Stimulated activated CD4-positive, alpha-beta T cell treated with anti-CD3 and anti-CD28 coated beads, Interleukin-1b, Interleukin-23, amount 100 ng/mL, for 24 hours (primary cell): ENCODE results near the gene HOXD12.

Source experiments
- DNase-seq, 4 experiments: peaks; one replicate each; pipeline ENCODE4 v3.0.0-alpha.2; 2020; ENCODE audit warnings: low read depth in 4 of 4, low spot score in 1 of 4

Gene HOXD12

DNA sequence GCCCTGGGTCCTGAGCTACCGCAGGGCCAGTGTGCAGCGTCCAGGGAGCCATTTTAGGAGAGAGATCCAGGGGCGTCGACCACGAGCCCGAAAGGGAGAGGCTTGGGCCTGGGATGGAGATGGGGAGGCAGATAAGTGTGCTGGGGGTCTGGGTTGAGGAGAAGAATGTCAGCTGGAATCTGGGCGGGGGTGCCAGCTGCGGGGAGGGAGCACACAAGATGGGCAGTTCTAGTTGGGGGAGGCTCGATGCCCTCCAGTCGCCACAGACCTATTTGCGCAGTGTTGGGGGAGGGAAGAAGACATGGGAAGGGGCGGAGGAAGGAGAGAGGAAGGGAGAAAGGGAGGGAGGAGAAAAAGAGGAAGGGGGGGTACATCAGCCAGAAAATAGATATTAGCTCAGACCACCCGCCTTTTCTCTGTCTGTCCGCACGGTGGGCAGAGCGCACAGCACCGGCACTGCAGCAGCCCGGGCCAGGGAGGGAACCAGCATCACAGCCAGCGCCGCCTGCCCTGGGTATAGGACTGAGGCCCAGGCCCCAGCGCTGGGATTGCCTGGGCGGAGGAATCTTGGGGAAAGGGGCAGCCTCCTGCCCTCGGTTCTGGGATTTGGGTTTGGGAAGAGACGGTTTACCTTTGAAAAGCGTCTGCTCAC is 5.6 kb downstream of the HOXD12 start:
- DNase-seq = no peak

DNA sequence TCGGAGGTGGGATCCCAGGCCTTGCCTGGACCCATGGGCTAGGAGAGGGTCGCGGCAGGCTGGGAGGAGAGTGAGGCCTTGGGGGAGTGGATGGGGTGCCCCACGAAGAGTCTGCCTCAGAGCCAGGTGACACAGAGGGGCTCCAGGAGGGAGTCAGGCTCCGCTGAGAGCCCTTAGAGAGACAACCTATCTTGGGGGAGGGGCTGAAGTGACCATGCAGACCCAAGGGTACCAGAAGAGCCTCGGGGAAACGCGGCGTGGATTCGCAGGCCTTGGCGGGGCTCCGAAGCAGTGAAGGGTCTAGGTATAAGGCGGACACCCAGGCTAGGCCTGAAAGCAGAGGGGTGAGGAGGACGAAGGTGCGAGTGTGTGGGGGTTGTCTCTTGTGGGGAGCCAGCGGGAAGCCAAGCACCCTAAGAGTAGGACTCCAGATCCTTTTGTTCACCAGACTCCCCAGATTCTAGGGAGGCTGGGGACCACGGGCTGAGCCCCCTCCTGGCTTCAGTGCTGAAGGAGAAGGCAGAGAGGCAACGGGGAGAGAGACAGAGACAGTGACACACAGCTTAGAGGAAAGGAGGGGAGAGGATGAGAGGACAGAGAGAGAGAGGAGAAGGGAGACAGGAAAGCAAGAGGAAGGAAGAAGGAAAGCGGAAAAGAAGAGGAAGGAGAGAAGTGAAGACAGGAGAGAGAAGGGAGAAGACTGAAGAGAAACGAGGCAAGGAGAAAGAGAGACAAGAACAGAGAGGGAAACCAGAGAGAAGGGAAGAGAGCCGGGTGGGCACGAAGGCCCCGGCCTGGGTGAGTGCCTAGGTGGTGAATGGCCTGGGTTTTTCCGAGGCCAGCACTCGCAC is 6.4 kb downstream of the HOXD12 start:
- DNase-seq = no peak

DNA sequence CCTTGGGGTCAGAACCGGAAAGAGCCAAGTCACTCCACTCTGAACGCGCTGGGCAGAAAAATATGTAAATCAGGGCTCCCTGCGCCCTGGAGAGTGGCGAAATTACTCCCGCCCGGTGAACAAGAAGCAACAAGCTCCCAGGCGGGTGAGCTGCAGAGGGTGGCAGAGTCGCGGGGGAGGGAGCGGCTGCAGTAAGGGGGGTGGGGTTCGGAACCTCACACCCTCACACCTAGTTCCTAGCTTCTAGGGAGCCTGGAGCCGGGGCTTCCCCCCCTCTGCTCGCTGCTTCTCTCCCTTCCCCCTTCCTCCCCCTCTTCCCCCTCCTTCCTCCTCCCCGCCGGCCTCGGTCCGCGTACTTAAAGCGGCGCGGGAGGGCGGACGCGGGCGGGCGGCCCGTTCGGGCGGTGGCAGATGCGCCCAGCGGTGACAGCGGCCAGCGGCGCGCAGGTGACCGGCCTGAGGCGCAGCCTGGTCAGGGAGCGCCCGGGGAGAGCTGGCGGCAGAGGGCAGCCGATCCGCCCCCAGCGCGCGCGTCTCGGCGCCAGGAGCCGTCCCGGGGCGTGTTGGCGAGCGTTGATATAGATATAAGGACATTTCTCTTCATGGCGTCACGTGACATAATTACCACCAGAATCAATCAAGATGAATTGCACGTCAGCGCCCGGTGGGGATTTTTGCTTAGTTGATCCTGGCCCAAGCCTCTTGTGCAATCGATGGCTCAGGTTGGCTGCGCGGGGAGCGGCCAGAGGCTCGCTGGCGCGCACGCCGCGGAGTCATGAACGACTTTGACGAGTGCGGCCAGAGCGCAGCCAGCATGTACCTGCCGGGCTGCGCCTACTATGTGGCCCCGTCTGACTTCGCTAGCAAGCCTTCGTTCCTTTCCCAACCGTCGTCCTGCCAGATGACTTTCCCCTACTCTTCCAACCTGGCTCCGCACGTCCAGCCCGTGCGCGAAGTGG is 7.3 kb downstream of the HOXD12 start, which contains the start of gene HOXD11:
Gene HOXD11 (plus strand): TSS at position 700 of the 959 bp plus-strand sequence. CDS start 76 bp downstream, at position 776.
- DNase-seq = no peak

DNA sequence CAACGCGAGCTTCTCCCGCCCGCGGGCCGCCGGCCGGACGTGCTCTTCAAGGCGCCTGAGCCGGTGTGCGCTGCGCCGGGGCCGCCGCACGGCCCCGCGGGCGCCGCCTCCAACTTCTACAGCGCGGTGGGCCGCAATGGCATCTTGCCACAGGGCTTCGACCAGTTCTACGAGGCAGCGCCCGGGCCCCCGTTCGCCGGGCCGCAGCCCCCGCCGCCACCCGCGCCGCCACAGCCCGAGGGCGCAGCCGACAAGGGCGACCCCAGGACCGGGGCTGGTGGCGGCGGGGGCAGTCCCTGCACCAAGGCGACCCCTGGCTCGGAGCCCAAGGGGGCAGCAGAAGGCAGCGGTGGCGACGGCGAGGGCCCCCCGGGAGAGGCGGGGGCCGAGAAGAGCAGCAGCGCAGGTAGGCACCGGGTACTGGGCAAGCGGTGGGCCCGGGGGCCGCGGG is 8.2 kb downstream of the HOXD12 start:
- no peak for DNase-seq

DNA sequence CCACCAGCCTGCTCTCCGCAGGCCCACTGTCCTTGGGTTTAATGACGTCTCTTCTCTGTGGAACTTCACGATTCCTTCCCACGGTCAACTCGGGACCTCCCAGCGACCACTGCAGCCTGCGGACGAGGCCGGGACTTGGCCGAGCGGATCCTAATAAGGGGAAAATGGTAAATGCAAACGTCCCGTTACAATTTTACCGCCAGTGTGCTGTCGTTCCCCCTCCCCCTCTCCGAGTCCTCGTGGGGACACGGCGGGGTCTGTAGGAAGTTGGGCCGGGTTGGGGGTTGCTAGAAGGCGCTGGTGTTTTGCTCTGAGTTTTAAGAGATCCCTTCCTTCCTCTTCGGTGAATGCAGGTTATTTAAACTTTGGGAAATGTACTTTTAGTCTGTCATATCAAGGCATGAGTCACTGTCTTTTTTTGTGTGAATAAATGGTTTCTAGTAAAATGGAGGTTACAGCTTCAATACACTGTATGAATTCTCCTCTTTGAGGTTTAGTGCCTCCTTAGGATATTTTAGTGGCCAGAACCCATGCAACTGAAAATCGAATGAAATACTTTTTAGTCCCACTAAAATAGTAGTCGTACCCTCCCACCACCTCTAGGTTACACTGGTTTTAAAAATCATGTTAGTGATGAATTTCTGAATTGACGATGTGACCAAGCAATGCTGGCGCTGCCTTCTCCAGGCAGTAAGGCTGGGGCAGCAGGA is 9.8 kb downstream of the HOXD12 start:
- no peak for DNase-seq

DNA sequence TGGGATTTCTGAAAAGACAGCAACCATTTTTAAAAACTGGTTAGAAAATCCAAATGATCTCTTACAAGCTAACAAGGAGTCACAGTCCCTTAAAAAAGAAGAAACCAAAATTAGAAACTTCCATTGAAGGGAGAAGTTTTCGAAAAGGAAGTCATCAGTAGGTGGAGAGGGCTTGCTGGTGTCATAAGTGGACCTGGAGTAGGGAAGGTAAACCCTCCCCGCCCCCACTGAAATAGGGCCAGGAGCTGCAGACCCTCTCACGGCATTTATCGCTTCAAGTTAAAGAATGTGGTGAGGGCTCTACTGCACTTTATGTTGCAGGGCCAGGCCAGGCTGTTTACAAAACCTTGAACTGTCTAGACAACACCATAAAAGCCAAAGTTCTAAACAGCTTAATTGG is 10.4 kb downstream of the HOXD12 start:
- DNase-seq = no peak

DNA sequence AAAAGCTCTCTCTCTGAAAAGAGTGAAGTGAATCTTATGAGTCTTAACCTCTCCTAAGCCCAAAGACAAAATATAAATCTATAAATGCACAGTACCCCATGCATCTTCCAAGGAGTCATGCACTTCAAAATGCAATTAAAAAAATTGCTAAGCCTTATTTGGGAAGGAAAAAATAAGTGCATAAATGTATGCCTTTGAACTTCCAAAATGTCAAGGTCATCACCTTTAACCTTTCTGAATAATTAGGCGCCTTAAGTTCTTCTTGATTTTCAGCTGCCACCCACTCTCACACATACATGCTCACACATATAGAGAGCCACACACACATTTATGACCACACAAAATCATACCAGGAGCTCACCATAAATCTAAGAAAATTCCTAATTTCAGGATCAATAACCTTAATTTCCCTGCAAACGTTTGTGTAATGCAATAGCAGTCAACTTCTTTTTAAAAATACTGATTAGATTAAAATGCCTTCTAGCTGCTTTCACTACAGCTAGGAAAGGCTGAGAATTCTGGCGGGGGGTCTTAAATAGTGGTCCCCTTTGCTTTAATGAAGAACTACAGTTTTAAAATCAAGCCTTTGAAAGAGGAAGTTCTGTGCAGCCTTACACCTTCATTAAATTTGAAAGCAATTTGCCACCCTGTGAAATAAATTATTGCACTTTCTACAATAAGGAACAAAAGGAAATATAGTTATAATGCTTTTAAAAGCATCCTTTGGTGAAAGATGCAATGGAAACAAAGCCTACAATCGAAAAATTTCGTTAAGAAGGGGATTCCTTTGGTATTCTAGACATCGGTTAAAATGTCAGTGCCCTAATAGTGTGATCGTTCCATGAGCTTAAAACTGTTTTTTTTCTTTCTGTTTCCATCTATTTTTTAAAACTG is 11.1 kb downstream of the HOXD12 start:
- no peak for DNase-seq

DNA sequence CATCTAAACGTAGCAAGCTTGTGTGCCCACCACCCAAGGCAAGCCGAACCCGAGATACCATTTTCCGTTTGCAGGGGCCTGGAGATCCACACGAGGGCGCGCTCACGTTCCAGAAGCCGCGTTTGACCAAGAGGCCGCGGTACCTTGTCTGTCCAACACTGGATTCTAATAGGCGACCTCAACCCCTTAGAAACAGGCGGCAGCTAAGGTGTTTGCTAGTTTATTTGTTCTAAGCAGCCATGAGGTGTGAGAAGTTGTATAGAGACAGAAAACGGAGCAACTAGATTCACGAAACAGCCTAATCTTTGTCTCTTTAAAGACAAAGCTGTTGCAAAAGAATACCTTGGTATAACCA is 11.7 kb downstream of the HOXD12 start:
- DNase-seq = no peak

DNA sequence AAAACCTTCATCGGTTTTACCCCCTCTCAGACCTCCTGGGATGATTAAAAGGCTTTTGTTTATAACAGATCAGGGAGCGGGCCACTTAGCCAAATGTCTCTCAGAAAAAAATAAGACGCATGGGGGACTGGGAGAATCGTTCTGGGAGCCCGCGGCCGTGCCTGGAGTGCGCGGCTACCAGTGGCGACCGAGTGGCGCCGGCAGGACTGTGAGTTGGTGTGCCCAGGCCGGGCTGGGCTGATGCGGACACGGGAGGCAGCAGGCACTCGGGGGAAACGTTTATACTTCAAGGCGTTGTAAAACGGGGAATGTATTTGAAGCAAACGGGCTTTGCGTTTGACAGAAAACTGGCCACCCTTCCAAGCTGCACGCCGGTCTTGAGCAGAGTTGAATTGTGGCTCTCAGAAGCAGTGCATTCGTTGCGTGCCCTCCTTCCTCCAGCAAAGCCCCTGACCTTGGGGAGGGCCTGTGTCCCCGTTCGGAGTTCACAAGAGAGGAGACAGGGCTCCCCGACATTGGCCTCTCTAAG is 12.3 kb downstream of the HOXD12 start:
- DNase-seq = no peak

DNA sequence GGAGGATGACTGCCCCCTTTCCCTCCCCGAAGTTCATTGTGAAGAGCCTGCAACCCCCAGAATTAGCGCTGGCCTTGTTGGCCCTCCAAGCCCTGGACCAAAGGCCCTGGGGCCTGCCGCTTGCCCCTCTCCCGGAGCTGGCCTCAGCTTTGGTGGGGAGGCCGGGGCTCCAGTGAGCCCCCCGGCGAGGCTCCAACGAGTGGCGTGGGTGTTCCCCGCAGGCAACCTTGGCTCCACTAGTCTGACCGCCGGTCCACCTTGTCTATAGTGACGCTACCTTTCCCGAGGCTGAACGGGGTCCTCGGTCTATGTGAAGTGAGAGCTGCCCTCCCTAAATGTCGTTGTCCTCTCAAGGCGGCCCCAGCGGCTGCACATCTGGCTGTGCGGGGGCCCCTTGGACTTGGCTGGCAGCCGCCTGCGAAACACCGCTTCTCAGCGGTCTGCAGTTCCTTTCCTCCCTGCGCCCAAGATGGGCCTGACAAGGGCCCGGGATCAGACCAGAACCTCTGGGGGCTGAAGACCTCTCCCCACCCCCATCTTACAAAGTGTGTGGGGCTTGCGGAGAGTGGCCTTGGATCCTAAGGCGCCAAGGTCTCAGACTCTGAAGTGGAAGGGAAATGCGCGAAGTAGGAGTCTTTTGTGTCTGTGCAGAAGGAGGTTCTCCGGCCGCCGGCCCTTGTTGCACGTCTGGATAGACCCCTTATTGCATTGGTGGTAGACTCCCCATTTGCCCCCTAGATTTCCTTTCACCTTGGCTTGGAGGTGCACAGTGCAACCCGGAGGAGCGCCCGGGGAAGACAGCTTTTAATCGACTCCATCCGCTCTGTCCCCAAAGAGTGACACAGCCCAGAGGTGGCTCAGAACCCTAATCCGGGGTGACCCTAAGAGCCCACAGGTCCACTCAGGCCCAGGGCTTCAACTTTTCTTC is 13.0 kb downstream of the HOXD12 start:
- no peak for DNase-seq

DNA sequence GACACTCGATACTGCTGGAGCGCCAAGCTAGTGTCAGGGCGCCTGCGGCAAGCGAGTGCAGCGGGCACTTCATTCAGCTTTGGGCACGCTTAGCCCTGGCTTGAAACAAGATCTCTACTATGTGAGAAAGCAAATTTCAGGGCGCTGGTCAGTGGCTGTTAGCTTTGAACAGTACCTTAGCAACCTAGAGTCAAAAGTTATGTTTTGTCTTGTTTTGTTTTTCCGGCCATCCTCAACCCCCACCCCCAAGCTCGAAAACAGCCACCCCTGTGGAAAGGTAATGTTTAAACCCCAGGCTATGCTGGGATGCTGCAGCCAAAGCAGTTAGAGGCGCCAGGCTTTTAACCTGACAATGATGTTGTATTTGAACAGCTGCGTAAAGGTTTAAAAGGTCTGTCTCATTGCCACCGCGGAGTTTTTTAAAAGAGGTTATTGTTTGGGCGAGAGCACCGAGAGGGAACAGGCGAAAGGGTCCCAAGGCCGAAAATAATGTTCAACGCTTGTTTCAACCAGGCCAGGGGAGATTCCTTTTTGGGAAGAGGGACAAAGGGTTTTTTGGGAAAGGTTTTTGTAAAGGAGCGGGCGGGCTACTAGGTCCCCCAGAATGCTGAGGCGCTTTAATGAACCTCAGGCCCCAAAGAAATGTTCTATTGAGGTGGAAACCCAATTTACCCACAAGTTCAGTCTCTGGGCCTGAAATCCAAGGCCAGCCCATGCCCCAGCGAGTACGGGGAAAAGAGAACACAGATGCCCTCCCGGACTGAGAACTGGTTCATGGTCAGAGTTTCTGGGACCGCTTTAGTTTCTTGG is 14.7 kb downstream of the HOXD12 start:
- no peak for DNase-seq

DNA sequence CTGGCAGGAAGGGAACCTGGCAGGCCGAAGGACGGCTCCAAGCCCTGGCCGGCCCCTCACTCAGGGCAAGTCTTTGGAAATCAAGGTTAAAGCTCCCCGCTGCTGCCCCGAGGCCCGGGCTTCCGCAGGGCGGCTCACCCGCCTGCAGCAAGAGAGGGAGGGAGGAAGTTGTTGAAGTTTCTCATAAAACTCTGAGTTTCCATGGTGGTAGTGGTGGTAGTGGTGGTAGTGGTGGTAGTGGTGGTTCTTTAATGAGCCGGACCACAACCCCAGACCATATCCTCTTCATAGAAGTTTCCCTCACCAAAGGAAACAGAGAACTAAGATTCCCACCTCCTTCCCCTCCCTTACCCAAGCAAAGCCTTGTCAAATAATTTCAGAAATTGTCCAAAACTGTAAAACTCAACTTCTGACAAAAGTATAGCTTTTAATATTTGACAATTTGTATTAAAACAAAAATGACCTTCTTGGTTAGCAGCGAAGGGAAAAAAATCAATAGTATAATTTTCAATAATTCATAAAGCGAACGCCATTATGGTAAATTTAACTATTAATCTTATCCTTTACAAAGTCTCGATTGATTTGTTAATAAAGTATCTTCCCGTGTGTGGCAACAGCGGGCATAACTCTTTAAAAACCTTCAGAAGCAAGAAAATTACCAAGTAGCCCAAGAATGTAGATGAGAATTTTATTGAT is 15.5 kb downstream of the HOXD12 start:
- no peak for DNase-seq

DNA sequence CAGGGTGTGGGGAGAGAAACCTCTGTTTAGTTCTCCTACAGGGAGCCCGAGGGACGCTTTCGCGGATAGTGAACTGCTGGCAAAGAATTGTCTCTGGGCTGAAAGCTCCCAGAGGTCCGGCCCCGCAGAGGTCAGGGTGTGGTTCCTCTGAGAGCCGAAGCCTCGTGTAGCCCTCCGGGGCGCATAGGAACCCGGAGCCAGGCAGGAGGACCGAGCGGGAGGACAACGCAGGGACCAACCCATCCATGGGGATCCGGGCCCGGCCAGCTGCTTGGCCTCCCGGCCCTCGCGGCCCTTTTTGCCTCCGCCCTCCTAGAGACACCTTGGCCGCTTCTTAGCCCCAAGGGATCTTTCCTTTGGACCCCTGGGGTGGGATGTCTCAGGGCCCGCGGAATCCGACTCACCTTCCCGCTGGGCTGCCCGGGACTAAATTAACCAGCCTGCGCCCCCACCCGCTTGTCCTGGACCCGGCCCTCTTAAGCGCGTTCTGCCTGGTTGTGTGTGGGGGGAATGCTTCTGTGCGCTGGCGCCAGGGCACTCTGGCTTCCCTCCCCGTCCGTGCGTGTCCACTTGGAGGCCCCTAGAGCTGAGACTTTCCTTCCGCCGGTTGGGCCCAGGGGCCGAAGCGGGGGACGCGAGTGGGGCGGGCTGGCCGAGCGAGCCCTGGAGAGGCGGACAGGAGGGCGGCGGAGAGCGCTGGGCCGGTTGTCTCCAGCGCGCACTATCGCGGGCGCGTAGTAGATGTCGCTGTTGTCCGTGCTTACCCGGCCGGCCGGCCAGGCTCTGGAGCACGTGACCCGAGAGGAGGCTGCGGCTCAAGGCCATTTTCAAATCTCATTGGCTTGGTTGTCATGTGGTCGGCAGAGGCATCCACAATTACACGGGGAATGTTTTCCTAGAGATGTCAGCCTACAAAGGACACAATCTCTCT is 16.6 kb downstream of the HOXD12 start, which contains the start of gene HOXD10:
Gene HOXD10 (plus strand): TSS at position 896 of the 931 bp plus-strand sequence. CDS start 56 bp downstream, outside the sequence.
- DNase-seq = no peak

DNA sequence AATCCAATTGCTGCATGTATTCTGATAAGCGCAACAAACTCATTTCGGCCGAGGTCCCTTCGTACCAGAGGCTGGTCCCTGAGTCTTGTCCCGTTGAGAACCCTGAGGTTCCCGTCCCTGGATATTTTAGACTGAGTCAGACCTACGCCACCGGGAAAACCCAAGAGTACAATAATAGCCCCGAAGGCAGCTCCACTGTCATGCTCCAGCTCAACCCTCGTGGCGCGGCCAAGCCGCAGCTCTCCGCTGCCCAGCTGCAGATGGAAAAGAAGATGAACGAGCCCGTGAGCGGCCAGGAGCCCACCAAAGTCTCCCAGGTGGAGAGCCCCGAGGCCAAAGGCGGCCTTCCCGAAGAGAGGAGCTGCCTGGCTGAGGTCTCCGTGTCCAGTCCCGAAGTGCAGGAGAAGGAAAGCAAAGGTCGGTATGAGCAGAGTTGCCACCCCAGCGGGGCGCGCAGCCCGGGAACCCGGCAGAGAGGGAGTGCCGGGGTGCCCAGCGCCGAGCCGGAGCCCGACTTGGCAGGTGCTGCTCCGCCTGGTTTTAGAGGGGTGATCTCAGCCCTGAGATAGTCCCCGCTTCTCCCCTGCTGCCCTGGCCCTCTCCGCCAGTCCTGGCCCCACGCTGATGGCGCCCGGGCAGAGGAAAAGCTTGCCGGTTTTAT is 17.7 kb downstream of the HOXD12 start:
- DNase-seq = no peak

DNA sequence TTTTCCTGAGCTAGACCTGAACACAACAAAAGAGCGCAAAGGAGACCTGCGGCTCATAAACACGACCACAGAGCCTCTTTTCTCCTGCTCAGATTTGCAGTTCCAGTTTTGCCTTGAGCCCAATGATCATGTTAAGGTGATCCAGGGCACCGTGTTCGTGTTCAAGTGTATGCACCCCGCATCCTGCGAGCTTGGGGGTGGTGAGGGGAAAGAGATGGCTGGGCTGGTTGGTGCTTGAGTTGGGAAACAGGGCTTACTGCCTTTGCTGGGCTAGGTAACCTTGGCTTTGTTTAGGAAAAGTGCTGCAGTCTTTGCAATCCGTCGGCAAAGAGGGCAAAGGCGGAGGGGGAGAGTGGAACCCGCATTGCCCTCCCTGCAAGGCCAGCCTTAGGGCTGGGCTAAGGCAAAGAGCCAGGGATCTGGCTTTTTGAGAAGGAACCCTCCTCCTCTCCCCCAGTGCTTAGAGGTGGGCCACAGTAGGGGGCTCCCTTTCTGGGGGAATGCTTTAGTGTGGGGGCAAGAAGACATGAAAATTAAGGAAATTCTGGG is 18.3 kb downstream of the HOXD12 start:
- no peak for DNase-seq
